Measurements from ENCODE around the gene HDAC8. TPM values are rescaled to one million over a fixed set of nuclear protein-coding genes. Genes with fewer than 3 reads are reported as not detected.

Gene HDAC8
- total RNA-seq, 6 experiments from 2014 or later: 12.6 to 19.4 (median 17.0) TPM

GRCh38 chrX:72470532-72471223, 102.0 kb downstream of the HDAC8 start:
- intact Hi-C loops (cut with DNase I): no loop called here
- DNase-seq (no peak), ATAC-seq (no peak)
- 74% methylated on average over 3 of the region's 3 CpGs for WGBS (ENCODE audit: insufficient coverage, low coverage, low lambda C conversion rate, missing lambda C conversion rate)
- Histone ChIP-seq H3K27me3 (no peaks in the 10 kb centered on the region), H3K9me3 (no peaks in the 10 kb centered on the region), H3K4me3 (no peak overlapping the region), H3K27ac (no peak overlapping the region), H3K36me3 (no peaks in the 10 kb centered on the region), H3K4me1 (no peaks in the 10 kb centered on the region)
- TF ChIP-seq CTCF (IDR thresholded peaks at IDR 0.05) (no peak), POLR2A (IDR thresholded peaks at IDR 0.05) (no peak)

GRCh38 chrX:72470117-72470516, 102.5 kb downstream of the HDAC8 start:
- Histone ChIP-seq H3K4me3 (no peak overlapping the region), H3K9me3 (no peaks in the 10 kb centered on the region), H3K4me1 (no peaks in the 10 kb centered on the region), H3K27ac (no peak overlapping the region), H3K36me3 (no peaks in the 10 kb centered on the region), H3K27me3 (no peaks in the 10 kb centered on the region)
- WGBS (ENCODE audit: insufficient coverage, low coverage, low lambda C conversion rate, missing lambda C conversion rate): 80% methylated on average over 1 of the region's 1 CpG
- intact Hi-C loops (cut with DNase I): no loop called here
- ATAC-seq (no peak), DNase-seq (no peak)
- TF ChIP-seq CTCF (IDR thresholded peaks at IDR 0.05) (no peak), POLR2A (IDR thresholded peaks at IDR 0.05) (no peak)

- DNase-seq (no peak), ATAC-seq (no peak)
- H3K4me1 ChIP-seq: no peaks in the 10 kb centered on the region
- H3K36me3 ChIP-seq: no peaks in the 10 kb centered on the region
- TF ChIP-seq POLR2A (IDR thresholded peaks at IDR 0.05) (no peak), CTCF (IDR thresholded peaks at IDR 0.05) (no peak)
- H3K27me3 ChIP-seq: no peaks in the 10 kb centered on the region
- no peak overlapping the region for H3K4me3 ChIP-seq
- 52% methylated on average over 2 of the region's 2 CpGs for WGBS (ENCODE audit: insufficient coverage, low coverage, low lambda C conversion rate, missing lambda C conversion rate)
- intact Hi-C loops (cut with DNase I): no loop called here
- H3K9me3 ChIP-seq: no peaks in the 10 kb centered on the region
- no peak overlapping the region for H3K27ac ChIP-seq
These were observed 104.0 kb downstream of the HDAC8 start for GRCh38 chrX:72468607-72469006.

GRCh38 chrX:72467135-72467534, 105.5 kb downstream of the HDAC8 start:
- Histone ChIP-seq H3K4me3 (no peak overlapping the region), H3K27ac (no peak overlapping the region), H3K27me3 (no peaks in the 10 kb centered on the region), H3K4me1 (no peaks in the 10 kb centered on the region), H3K36me3 (no peaks in the 10 kb centered on the region), H3K9me3 (no peaks in the 10 kb centered on the region)
- no peak for ATAC-seq
- no peak for DNase-seq
- 50% methylated on average over 4 of the region's 4 CpGs for WGBS (ENCODE audit: insufficient coverage, low coverage, low lambda C conversion rate, missing lambda C conversion rate)
- no peak for TF ChIP-seq CTCF (IDR thresholded peaks at IDR 0.05)
- no peak for TF ChIP-seq POLR2A (IDR thresholded peaks at IDR 0.05)
- intact Hi-C loops (cut with DNase I): no loop called here
